CD4-positive, alpha-beta T cell treated with Interleukin-10 for 1 hour (primary cell): ENCODE results near the gene CNPPD1.
"Not testable (repeated sequence)": the region's sequence is repeated elsewhere in the genome, so short reads cannot be mapped to it uniquely, and the experiment has no call there.

Source experiments
- DNase-seq: peaks from one replicate; pipeline ENCODE4 v3.0.0-alpha.2; 2020

The CNPPD1 gene

GRCh38 chr2:219207884-219208740 is 31.4 kb upstream of the CNPPD1 start:
- DNase-seq = no peak

GRCh38 chr2:219207134-219207883 is 30.6 kb upstream of the CNPPD1 start:
- no peak for DNase-seq

GRCh38 chr2:219206328-219207133 is 29.8 kb upstream of the CNPPD1 start, which contains the start of gene ZFAND2B:
ZFAND2B (plus strand) TSS chr2:219206782; CDS start chr2:219206988, 206 bp downstream.
- peak; percentile 95 for DNase-seq

GRCh38 chr2:219205981-219206327 is 29.2 kb upstream of the CNPPD1 start:
- no peak for DNase-seq

GRCh38 chr2:219205165-219205538 is 28.4 kb upstream of the CNPPD1 start:
- DNase-seq = no peak

- DNase-seq = no peak
Observed at GRCh38 chr2:219204425-219205164, 27.9 kb upstream of the CNPPD1 start.

GRCh38 chr2:219201331-219201730 is 24.6 kb upstream of the CNPPD1 start:
- DNase-seq = not testable (repeated sequence)

GRCh38 chr2:219200502-219201326 is 24.0 kb upstream of the CNPPD1 start:
- peak; percentile 60 for DNase-seq

GRCh38 chr2:219199470-219200211 is 22.9 kb upstream of the CNPPD1 start:
- no peak for DNase-seq

GRCh38 chr2:219198974-219199373 is 22.2 kb upstream of the CNPPD1 start:
- DNase-seq = no peak

GRCh38 chr2:219197388-219197787 is 20.7 kb upstream of the CNPPD1 start:
- no peak for DNase-seq

GRCh38 chr2:219186754-219187456 is 10.2 kb upstream of the CNPPD1 start:
- DNase-seq = no peak

- DNase-seq = no peak
Observed at GRCh38 chr2:219184121-219184520, 7.4 kb upstream of the CNPPD1 start.

- DNase-seq = no peak
Observed at GRCh38 chr2:219183151-219183772, 6.5 kb upstream of the CNPPD1 start.

- no peak for DNase-seq
Observed at GRCh38 chr2:219182331-219183150, 5.8 kb upstream of the CNPPD1 start.

GRCh38 chr2:219181531-219181930 is 4.8 kb upstream of the CNPPD1 start:
- no peak for DNase-seq

GRCh38 chr2:219180961-219181360 is 4.2 kb upstream of the CNPPD1 start:
- no peak for DNase-seq

- no peak for DNase-seq
Observed at GRCh38 chr2:219179601-219180465, 3.1 kb upstream of the CNPPD1 start.
